Hindlimb muscle (tissue), 1 donor: ENCODE data around the gene SLC35A4. TPM values are rescaled to one million over a fixed set of nuclear protein-coding genes. Genes with fewer than 3 reads are reported as not detected.
"Not testable (repeated sequence)": the region's sequence is repeated elsewhere in the genome, so short reads cannot be mapped to it uniquely, and the experiment has no call there.

ENCODE experiments used
- DNase-seq: peaks from one replicate; pipeline ENCODE4 v3.0.0-alpha.2; 2013
- polyA plus RNA-seq: library from polyadenylated mRNA; unstranded; fragments of 120-200 nt; gene quantifications from one replicate; pipeline ENCODE4 v1.2.1, GENCODE V29; 2013; ENCODE audit not compliant: insufficient read length

The SLC35A4 gene
- polyA plus RNA-seq, 1 donor: 59.9 TPM

- no peak for DNase-seq
These were observed 4.4 kb upstream of the SLC35A4 start for GRCh38 chr5:140560227-140560626.

DNA sequence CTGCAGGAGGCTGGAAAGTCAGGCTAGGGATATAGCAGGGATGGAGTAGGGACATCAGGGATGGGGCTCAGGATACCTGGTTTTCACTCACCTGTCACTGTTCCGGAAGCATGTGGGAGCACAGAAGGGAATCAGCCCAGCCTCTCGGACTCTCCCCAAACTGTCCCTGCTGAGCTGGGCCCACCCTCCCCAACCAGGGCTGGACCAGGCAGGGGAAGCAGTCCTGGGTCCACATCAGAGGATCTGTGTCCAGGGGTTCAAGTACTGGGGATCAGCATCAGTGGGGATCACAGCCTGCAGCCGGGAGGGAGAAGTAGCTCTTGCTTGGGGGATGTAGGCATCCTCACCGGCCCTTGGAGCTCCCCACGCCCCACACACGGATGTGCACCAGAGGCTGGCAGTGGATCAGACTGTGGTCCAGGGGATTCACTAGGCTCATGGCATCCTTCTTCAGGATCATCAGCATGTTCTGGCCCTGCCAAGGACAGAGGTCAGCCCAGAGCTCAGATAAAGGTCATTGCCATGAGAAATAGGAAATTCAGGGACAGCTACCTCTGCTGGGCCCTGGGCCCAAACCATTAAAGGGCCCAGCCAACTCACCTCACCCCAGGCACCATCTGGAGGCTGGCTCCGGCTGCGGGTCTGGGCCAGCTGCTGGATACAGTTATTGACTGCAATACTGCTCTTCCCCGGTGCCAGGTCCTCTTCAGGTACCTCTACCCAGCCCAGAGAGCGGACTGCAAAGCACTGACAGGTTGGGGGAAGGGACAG, 2.7 kb upstream of the SLC35A4 start:
- no peak for DNase-seq

DNA sequence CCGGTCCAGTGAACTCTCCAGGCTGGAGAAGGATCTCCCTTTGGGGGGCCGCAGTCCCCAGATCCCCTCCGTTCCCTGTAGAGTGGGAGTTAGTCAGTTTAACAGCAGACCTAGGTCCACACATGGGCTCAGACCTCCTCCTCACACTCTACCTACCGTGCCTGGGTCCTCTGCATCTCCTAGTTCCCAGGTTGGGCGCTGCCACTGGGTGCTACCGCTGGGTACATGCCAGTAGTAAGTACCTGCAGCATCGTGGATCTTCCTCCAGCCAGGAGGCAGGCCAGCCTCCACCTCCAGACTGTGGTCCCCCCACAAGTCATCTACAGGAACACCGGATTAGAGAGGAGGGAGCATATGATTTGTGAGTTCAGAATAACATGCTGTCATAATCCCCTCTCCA, 1.0 kb upstream of the SLC35A4 start:
- no peak for DNase-seq

- DNase-seq: no peak
These were observed 574 bp downstream of the SLC35A4 start for GRCh38 chr5:140565024-140565779.

- DNase-seq: no peak
These were observed 1.1 kb downstream of the SLC35A4 start for GRCh38 chr5:140565780-140566095.

- DNase-seq: no peak
These were observed 2.0 kb downstream of the SLC35A4 start for GRCh38 chr5:140566665-140567064.

DNA sequence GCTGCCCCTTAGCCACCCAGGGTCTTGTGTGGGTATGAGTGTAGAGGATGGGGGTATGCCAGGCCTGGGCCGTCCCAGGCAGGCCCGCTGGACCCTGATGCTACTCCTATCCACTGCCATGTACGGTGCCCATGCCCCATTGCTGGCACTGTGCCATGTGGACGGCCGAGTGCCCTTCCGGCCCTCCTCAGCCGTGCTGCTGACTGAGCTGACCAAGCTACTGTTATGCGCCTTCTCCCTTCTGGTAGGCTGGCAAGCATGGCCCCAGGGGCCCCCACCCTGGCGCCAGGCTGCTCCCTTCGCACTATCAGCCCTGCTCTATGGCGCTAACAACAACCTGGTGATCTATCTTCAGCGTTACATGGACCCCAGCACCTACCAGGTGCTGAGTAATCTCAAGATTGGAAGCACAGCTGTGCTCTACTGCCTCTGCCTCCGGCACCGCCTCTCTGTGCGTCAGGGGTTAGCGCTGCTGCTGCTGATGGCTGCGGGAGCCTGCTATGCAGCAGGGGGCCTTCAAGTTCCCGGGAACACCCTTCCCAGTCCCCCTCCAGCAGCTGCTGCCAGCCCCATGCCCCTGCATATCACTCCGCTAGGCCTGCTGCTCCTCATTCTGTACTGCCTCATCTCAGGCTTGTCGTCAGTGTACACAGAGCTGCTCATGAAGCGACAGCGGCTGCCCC, 2.6 kb downstream of the SLC35A4 start:
- no peak for DNase-seq

GRCh38 chr5:140567871-140568270, 3.2 kb downstream of the SLC35A4 start:
- DNase-seq: no peak

DNA sequence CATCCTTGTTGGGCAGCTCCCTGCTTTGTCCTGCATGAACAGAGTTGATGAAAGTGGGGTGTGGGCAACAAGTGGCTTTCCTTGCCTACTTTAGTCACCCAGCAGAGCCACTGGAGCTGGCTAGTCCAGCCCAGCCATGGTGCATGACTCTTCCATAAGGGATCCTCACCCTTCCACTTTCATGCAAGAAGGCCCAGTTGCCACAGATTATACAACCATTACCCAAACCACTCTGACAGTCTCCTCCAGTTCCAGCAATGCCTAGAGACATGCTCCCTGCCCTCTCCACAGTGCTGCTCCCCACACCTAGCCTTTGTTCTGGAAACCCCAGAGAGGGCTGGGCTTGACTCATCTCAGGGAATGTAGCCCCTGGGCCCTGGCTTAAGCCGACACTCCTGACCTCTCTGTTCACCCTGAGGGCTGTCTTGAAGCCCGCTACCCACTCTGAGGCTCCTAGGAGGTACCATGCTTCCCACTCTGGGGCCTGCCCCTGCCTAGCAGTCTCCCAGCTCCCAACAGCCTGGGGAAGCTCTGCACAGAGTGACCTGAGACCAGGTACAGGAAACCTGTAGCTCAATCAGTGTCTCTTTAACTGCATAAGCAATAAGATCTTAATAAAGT, 3.9 kb downstream of the SLC35A4 start:
- no peak for DNase-seq

GRCh38 chr5:140569197-140569596, 4.6 kb downstream of the SLC35A4 start:
- DNase-seq: no peak

- no peak for DNase-seq
These were observed 5.4 kb downstream of the SLC35A4 start for GRCh38 chr5:140570058-140570457.

- DNase-seq: no peak
These were observed 5.9 kb downstream of the SLC35A4 start for GRCh38 chr5:140570488-140570887.

DNA sequence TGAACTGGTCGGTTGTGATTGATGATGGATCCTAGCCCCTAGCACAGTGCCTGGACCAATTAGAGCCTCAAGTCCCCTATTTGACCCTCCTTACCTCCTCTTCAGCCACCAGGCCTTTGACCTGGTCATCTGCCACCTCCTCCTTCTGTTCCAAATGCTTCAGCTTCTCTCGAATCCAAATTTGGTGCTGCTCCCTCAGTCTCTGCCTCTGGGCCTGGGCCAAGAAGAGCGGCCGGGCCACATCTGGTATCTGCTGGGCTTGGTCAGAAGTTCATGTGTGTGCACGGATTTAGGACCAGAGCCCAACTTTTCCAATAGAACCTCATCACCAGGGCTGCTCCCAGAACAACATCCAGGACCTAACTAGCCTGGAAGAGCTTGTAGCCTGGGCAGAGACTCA, 6.5 kb downstream of the SLC35A4 start:
- DNase-seq: no peak

- DNase-seq: no peak
These were observed 9.1 kb downstream of the SLC35A4 start for GRCh38 chr5:140573683-140574082.

DNA sequence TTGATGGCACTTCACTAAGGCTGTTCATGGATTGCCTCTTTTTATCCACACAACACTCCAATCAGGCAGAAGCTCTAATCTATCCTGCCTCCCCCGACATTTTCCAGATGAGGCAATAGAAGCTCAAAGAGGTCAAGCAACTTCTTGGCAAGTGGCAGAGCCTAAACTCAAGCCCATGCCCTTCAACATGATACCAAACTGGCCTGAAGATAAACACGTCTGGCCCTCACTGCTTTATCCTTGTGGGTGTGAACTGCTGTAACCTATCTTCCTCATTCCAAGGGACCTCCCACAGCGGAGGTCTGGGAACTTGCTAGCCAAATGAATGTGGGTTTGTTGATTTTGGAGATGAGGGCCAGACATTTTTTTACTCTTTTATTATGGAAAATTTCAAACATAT, 9.5 kb downstream of the SLC35A4 start:
- DNase-seq: no peak

GRCh38 chr5:140575309-140575708, 10.7 kb downstream of the SLC35A4 start:
- DNase-seq: no peak

- no peak for DNase-seq
These were observed 12.2 kb downstream of the SLC35A4 start for GRCh38 chr5:140576776-140577201.

DNA sequence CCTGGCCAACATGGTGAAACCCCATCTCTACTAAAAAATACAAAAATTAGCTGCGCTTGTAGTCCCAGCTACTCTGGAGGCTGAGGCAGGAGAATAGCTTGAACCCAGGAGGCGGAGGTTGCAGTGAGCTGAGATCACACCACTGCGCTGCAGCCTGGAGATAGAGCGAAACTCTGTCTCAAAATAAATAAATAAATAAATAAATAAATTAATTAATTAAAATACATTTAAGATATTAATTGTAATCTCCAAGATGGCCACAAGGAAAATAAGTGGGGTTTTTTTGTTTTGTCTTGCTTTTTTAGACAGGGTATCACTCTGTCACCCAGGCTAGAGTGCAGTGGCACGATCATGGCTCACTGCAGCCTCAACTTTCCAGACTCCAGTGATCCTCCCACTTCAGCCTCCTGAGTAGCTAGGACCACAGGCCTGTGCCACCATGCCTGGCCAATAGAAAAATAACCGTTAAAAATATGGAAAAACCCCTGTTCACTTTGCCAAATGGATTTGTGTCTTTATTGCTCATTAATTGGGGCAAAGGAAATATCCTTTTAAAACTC, 14.6 kb downstream of the SLC35A4 start:
- DNase-seq: not testable (repeated sequence)

DNA sequence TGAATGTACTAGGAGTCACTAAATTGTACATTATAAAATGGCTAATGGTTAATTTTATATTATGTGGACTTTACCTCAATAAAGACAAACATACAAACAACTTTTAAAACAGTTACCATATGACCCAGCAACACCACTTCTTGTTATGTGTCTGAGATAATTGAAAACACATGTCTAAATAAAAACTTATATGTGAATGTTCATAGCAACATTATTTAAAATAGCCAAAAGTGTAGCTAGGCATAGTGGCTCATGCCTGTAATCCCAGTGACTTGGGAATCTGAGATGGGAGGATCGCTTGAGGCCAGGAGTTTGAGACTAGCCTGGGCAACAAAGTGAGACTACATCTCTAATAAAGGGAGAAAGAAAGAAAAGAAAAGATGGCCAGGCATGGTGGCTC, 22.9 kb downstream of the SLC35A4 start:
- no peak for DNase-seq

DNA sequence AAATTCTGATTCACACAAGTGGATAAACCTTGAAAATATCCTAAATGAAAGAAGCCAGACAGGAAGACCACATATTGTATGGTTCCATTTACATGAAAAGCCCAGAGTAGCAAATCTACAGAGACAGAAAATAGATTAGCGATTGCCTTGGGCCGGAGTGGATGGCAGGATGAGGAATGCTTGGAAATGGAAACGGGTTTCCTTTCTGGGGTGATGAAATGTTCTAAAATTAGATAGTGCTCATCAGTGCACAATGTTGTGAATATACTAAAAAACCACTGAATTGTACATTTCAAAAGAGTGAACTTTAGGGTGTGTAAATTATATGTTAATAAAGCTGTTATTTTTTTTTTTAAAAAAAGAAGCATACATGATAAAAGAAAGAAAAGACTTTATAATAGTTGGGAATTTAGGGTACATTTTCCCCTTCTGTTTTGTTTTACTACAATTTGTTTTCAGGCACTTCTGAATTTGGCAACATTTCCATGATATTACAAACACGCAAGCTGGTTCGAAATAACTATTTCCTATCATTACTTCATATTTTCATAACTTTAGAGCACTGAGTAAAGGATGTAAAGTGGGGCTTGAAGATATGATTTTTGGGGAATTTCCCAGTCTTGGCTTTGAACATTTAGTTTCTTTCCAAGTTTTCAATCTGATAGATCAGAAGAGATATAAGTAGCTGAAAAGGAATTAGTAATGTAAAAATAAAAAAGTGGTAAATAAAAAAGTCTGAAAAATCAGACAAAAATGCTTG, 23.9 kb downstream of the SLC35A4 start:
- DNase-seq: no peak

DNA sequence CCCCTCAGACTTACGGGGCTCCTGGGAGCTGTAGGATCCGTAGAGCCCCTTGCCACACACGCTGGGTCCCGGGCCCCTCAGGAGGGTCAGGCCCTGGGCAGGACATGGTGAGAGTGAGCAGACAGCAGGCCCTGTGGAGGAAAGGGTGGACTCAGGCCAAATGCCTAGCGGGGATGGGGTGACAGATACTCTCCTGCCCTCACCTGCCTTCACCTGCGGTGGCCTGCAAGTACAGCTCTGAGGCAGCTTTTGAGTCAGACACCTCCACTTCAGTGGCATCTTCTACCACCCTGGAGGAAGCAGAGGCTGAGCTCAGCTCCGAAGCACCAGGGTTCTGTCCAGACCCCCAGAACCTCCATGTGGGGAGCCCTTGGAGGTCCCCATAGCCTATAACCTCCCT, 26.2 kb downstream of the SLC35A4 start:
- DNase-seq: no peak

GRCh38 chr5:140591747-140592372, 27.2 kb downstream of the SLC35A4 start:
- DNase-seq: no peak
